Right lobe of liver (tissue), 4 donors: Measurements from ENCODE around the gene CA6.

Source experiments
- POLR2A ChIP-seq: fragments of 450-650 bp; IDR thresholded peaks from one replicate; pipeline ENCODE4 v1.6.1; 2017; ENCODE audit warnings: antibody characterized with exemption, mild to moderate bottlenecking
- TF ChIP-seq, protein P1 (sequence below), 4 donors: fragments of 200-600 bp in 3 of 4; fragments of 450-650 bp in 1 of 4; IDR thresholded peaks; one replicate each; pipeline versions ENCODE4 v1.5.1 to v1.8.0; 2016 to 2022; ENCODE audit warnings: antibody characterized with exemption in 4 of 4, mild to moderate bottlenecking in 2 of 4
- donor health status: DM: no; HTN: no; CAD: no.
- donor health status: DM: no; HTN: no; CAD: no.
- donor health status: DM: no; HTN: yes; CAD: no.

DNA sequence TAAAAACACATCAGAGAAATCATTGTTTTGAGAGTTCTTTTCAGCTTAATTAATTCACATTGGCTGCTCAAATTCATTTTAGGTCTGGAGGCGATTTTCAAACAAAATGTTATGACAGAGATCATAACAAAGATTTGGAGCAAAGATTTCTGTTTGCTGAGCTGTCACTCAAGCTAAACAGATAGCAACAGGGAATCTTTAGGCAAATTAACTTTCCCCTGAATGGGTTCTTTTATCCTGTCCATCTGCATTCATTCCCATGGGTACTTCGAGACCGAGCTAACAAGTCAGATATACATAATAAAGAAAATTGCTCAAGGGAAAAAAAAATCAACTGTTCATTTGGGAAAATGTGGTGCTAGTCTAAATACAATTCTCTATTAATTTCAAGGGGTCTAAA, 30.2 kb upstream of the CA6 start:
- TF ChIP-seq, protein P1, sequence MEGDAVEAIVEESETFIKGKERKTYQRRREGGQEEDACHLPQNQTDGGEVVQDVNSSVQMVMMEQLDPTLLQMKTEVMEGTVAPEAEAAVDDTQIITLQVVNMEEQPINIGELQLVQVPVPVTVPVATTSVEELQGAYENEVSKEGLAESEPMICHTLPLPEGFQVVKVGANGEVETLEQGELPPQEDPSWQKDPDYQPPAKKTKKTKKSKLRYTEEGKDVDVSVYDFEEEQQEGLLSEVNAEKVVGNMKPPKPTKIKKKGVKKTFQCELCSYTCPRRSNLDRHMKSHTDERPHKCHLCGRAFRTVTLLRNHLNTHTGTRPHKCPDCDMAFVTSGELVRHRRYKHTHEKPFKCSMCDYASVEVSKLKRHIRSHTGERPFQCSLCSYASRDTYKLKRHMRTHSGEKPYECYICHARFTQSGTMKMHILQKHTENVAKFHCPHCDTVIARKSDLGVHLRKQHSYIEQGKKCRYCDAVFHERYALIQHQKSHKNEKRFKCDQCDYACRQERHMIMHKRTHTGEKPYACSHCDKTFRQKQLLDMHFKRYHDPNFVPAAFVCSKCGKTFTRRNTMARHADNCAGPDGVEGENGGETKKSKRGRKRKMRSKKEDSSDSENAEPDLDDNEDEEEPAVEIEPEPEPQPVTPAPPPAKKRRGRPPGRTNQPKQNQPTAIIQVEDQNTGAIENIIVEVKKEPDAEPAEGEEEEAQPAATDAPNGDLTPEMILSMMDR (IDR thresholded peaks at IDR 0.05), result no peak
- TF ChIP-seq POLR2A, result no peak
